Stimulated activated CD8-positive, alpha-beta memory T cell treated with anti-CD3 and anti-CD28 coated beads, Interleukin-7, amount 100 ng/mL, for 1 hour (primary cell): ENCODE results near the gene GSTA2.
A peak's percentile ranks its signal among the peaks of the same experiment; 100 is the strongest.
"Not testable (repeated sequence)": the region's sequence is repeated elsewhere in the genome, so short reads cannot be mapped to it uniquely, and the experiment has no call there.

Experiments
- DNase-seq, 2 donors: peaks; one replicate each; pipeline ENCODE4 v3.0.0-alpha.2; 2020; ENCODE audit warnings: low read depth in 2 of 2

GSTA2 gene

GRCh38 chr6:52726193-52726542, 37.1 kb downstream of the GSTA2 start:
- no peak for DNase-seq

GRCh38 chr6:52725535-52726192, 37.6 kb downstream of the GSTA2 start:
- no peak for DNase-seq

- no peak for DNase-seq
These were observed 38.1 kb downstream of the GSTA2 start for GRCh38 chr6:52725143-52725534.

GRCh38 chr6:52724406-52725121, 38.7 kb downstream of the GSTA2 start:
- peak in 1 of 2 donors; percentile 15 for DNase-seq

- DNase-seq: no peak
These were observed 39.3 kb downstream of the GSTA2 start for GRCh38 chr6:52724042-52724405.

- no peak for DNase-seq
These were observed 43.0 kb downstream of the GSTA2 start for GRCh38 chr6:52720321-52720720.

- DNase-seq: no peak
These were observed 44.7 kb downstream of the GSTA2 start for GRCh38 chr6:52718550-52718949.

GRCh38 chr6:52714761-52715160, 48.5 kb downstream of the GSTA2 start:
- not testable (repeated sequence) for DNase-seq

- DNase-seq: no peak
These were observed 51.1 kb downstream of the GSTA2 start for GRCh38 chr6:52712136-52712535.

- no peak for DNase-seq
These were observed 55.2 kb downstream of the GSTA2 start for GRCh38 chr6:52707963-52708680.

GRCh38 chr6:52706001-52706400, 57.3 kb downstream of the GSTA2 start:
- DNase-seq: no peak

- not testable (repeated sequence) for DNase-seq
These were observed 58.3 kb downstream of the GSTA2 start for GRCh38 chr6:52704781-52705502.

- DNase-seq: no peak
These were observed 59.2 kb downstream of the GSTA2 start for GRCh38 chr6:52704060-52704459.
